GM23248 (cell line): ENCODE measurements around the gene PLCB2.

ENCODE experiments used
- EZH2 ChIP-seq: fragments of 200-600 bp; sonication (generic); IDR thresholded peaks from 2 replicates; pipeline ENCODE4 v1.6.1; 2018; ENCODE audit warnings: antibody characterized with exemption, mild to moderate bottlenecking; ENCODE audit not compliant: insufficient read depth, poor library complexity, severe bottlenecking
- EZH2phosphoT487 ChIP-seq: fragments of 200-600 bp; sonication (generic); IDR thresholded peaks from 2 replicates; pipeline ENCODE4 v1.6.1; 2018; ENCODE audit warnings: antibody characterized with exemption, moderate library complexity, mild to moderate bottlenecking, low read depth; ENCODE audit not compliant: insufficient read depth

- TF ChIP-seq EZH2phosphoT487 (no peak), EZH2 (no peak)
Measured at GRCh38 chr15:40334541-40334940, 26.8 kb upstream of the PLCB2 start.
